ENCODE data around the gene SCUBE2. TPM values are rescaled to one million over a fixed set of nuclear protein-coding genes. Genes with fewer than 3 reads are reported as not detected.
"Not testable (repeated sequence)": the region's sequence is repeated elsewhere in the genome, so short reads cannot be mapped to it uniquely, and the experiment has no call there.

SCUBE2 gene
- total RNA-seq, 1 experiment from 2014 or later, result 0.47 TPM

- no peak for DNase-seq (ENCODE audit: low spot score)
These were observed 18.7 kb upstream of the SCUBE2 start for GRCh38 chr11:9109858-9110731.

GRCh38 chr11:9104580-9104979, 13.2 kb upstream of the SCUBE2 start:
- DNase-seq (ENCODE audit: low spot score), result no peak

- DNase-seq (ENCODE audit: low spot score), result no peak
These were observed 12.3 kb upstream of the SCUBE2 start for GRCh38 chr11:9103542-9104276.

- no peak for DNase-seq (ENCODE audit: low spot score)
These were observed 8.2 kb upstream of the SCUBE2 start for GRCh38 chr11:9099617-9100016.

GRCh38 chr11:9098455-9098854, 7.1 kb upstream of the SCUBE2 start:
- DNase-seq (ENCODE audit: low spot score), result not testable (repeated sequence)

GRCh38 chr11:9097186-9097943, 6.0 kb upstream of the SCUBE2 start:
- DNase-seq (ENCODE audit: low spot score), result not testable (repeated sequence)

GRCh38 chr11:9096427-9096826, 5.0 kb upstream of the SCUBE2 start:
- no peak for DNase-seq (ENCODE audit: low spot score)

GRCh38 chr11:9095421-9095820, 4.0 kb upstream of the SCUBE2 start:
- no peak for DNase-seq (ENCODE audit: low spot score)

- no peak for DNase-seq (ENCODE audit: low spot score)
These were observed 3.0 kb upstream of the SCUBE2 start for GRCh38 chr11:9094420-9094819.

- no peak for DNase-seq (ENCODE audit: low spot score)
These were observed 1.7 kb upstream of the SCUBE2 start for GRCh38 chr11:9092853-9093778.

GRCh38 chr11:9092072-9092471, 673 bp upstream of the SCUBE2 start:
- no peak for DNase-seq (ENCODE audit: low spot score)

GRCh38 chr11:9090488-9091043, 833 bp downstream of the SCUBE2 start:
- no peak for DNase-seq (ENCODE audit: low spot score)

GRCh38 chr11:9089636-9090035, 1.8 kb downstream of the SCUBE2 start:
- no peak for DNase-seq (ENCODE audit: low spot score)

- no peak for DNase-seq (ENCODE audit: low spot score)
These were observed 2.3 kb downstream of the SCUBE2 start for GRCh38 chr11:9089061-9089460.

GRCh38 chr11:9082575-9082974, 8.8 kb downstream of the SCUBE2 start:
- DNase-seq (ENCODE audit: low spot score), result no peak

GRCh38 chr11:9081153-9081552, 10.2 kb downstream of the SCUBE2 start:
- no peak for DNase-seq (ENCODE audit: low spot score)

GRCh38 chr11:9078113-9079086, 13.0 kb downstream of the SCUBE2 start:
- no peak for DNase-seq (ENCODE audit: low spot score)

GRCh38 chr11:9077164-9077563, 14.2 kb downstream of the SCUBE2 start:
- DNase-seq (ENCODE audit: low spot score), result no peak

- DNase-seq (ENCODE audit: low spot score), result no peak
These were observed 14.7 kb downstream of the SCUBE2 start for GRCh38 chr11:9076661-9077060.

- no peak for DNase-seq (ENCODE audit: low spot score)
These were observed 15.4 kb downstream of the SCUBE2 start for GRCh38 chr11:9076046-9076445.
